UCSD-AML1 (cell line): ENCODE data around the gene CUBN.

Source experiments
- DNase-seq: peaks from one replicate; lab custom pipeline; 2025; ENCODE audit not compliant: unreplicated experiment; lab: John Stamatoyannopoulos, UW

The CUBN gene

GRCh38 chr10:17109046-17109445, 20.6 kb downstream of the CUBN start:
- no peak for DNase-seq

GRCh38 chr10:17106991-17107390, 22.6 kb downstream of the CUBN start:
- DNase-seq, result no peak

- DNase-seq, result no peak
Observed at GRCh38 chr10:17101910-17102266, 27.7 kb downstream of the CUBN start.

GRCh38 chr10:17101257-17101909, 28.2 kb downstream of the CUBN start:
- no peak for DNase-seq

- no peak for DNase-seq
Observed at GRCh38 chr10:17100586-17100985, 29.0 kb downstream of the CUBN start.

- no peak for DNase-seq
Observed at GRCh38 chr10:17098012-17098411, 31.6 kb downstream of the CUBN start.

GRCh38 chr10:17094844-17095243, 34.8 kb downstream of the CUBN start:
- DNase-seq, result no peak

- DNase-seq, result no peak
Observed at GRCh38 chr10:17092986-17093803, 36.4 kb downstream of the CUBN start.

GRCh38 chr10:17092216-17092944, 37.2 kb downstream of the CUBN start:
- no peak for DNase-seq

- no peak for DNase-seq
Observed at GRCh38 chr10:17088118-17088806, 41.3 kb downstream of the CUBN start.

GRCh38 chr10:17086865-17087367, 42.7 kb downstream of the CUBN start:
- DNase-seq, result no peak

GRCh38 chr10:17085011-17085725, 44.4 kb downstream of the CUBN start:
- DNase-seq, result no peak

GRCh38 chr10:17084258-17084657, 45.4 kb downstream of the CUBN start:
- no peak for DNase-seq

- no peak for DNase-seq
Observed at GRCh38 chr10:17081431-17081830, 48.2 kb downstream of the CUBN start.

- DNase-seq, result no peak
Observed at GRCh38 chr10:17077890-17078289, 51.7 kb downstream of the CUBN start.

GRCh38 chr10:17077346-17077781, 52.2 kb downstream of the CUBN start:
- no peak for DNase-seq

GRCh38 chr10:17076626-17077345, 52.8 kb downstream of the CUBN start:
- DNase-seq, result no peak

- DNase-seq, result no peak
Observed at GRCh38 chr10:17075533-17076359, 53.9 kb downstream of the CUBN start.

GRCh38 chr10:17074541-17074847, 55.1 kb downstream of the CUBN start:
- DNase-seq, result no peak
